Vagina (tissue), 2 donors: ENCODE measurements around the gene GLI3. TPM values are rescaled to one million over a fixed set of nuclear protein-coding genes. Genes with fewer than 3 reads are reported as not detected.

Source experiments
- DNase-seq, 2 donors: peaks; one replicate each; pipeline ENCODE4 v3.0.0-alpha.2; 2017; ENCODE audit errors: extremely low spot score in 2 of 2
- H3K27ac ChIP-seq: fragments of 200-600 bp; sonication (generic); one replicate; pipeline ENCODE4 v1.5.1; 2019
- H3K27me3 ChIP-seq: fragments of 200-600 bp; sonication (generic); one replicate; pipeline ENCODE4 v1.5.1; 2019
- H3K36me3 ChIP-seq, 2 donors: fragments of 200-600 bp; sonication (generic); one replicate each; pipeline ENCODE4 v1.5.1; 2017 to 2019
- H3K4me1 ChIP-seq: fragments of 200-600 bp; sonication (generic); one replicate; pipeline ENCODE4 v1.5.1; 2019
- H3K4me3 ChIP-seq, 2 donors: fragments of 200-600 bp; sonication (generic); 1 replicate in 1 of 2; 2 replicates in 1 of 2; pipeline ENCODE4 v1.5.1; 2016 to 2019
- H3K9me3 ChIP-seq: fragments of 200-600 bp; sonication (generic); one replicate; pipeline ENCODE4 v1.5.1; 2019
- POLR2A ChIP-seq, 2 donors: fragments of 450-650 bp; IDR thresholded peaks; one replicate each; pipeline ENCODE4 v1.6.1; 2017; ENCODE audit warnings: antibody characterized with exemption in 2 of 2, mild to moderate bottlenecking in 2 of 2, moderate library complexity in 2 of 2
- POLR2AphosphoS5 ChIP-seq, 2 donors: sonication (generic); formaldehyde crosslinking; IDR thresholded peaks; one replicate each; pipeline ENCODE4 v1.9.0; 2017; ENCODE audit warnings: antibody characterized with exemption in 2 of 2, mild to moderate bottlenecking in 2 of 2, low read depth in 1 of 2; ENCODE audit not compliant: insufficient read depth in 1 of 2
- intact Hi-C: fragments of 100-400 bp; cut with DNase I; formaldehyde crosslinking; loops from one replicate; pipeline ENCODE4 v1.15.1; 2023
- total RNA-seq: library from RNA; depleted of rRNA; stranded (reverse); fragments of >200 nt; gene quantifications from one replicate; pipeline ENCODE4 v1.2.3, GENCODE V29; 2016
- TF ChIP-seq, protein P1 (sequence below), 3 experiments: fragments of 450-650 bp in 2 of 3; fragments of 200-600 bp in 1 of 3; sonication (generic) in 1 of 3; IDR thresholded peaks; one replicate each; pipeline ENCODE4 v1.5.1; 2017 to 2019; ENCODE audit warnings: antibody characterized with exemption in 3 of 3, mild to moderate bottlenecking in 2 of 3, moderate library complexity in 2 of 3

GLI3 gene
- total RNA-seq, 1 donor from 2014 or later: 24.6 TPM

DNA sequence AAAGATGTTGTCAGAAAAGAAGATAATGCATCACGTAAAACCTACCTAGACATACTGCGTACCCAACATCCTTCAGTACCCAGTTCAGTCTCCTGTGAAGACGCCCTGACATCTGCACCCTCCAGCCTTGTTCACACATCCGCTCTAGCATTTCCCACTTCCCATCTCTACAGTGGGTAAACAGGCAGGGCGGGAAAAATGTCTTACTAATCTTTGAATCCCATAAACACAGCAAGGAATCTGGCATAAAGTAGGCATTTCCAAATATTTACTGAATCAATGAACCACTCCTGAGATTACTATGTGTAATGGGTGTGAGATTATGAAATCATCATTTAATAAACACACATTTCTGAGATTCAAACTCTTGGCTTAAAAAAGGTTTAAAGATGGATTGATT, 132.8 kb downstream of the GLI3 start:
- Histone ChIP-seq H3K36me3 (no peaks in the 10 kb centered on the region), H3K4me3 (no peak overlapping the region), H3K27me3 (no peaks in the 10 kb centered on the region), H3K4me1 (peaks cover 47% of the 10 kb centered on the region), H3K27ac (no peak overlapping the region), H3K9me3 (no peaks in the 10 kb centered on the region)
- intact Hi-C loops: no loop called here
- DNase-seq: no peak
- TF ChIP-seq POLR2A (IDR thresholded peaks at IDR 0.05): no peak
- TF ChIP-seq, protein P1, sequence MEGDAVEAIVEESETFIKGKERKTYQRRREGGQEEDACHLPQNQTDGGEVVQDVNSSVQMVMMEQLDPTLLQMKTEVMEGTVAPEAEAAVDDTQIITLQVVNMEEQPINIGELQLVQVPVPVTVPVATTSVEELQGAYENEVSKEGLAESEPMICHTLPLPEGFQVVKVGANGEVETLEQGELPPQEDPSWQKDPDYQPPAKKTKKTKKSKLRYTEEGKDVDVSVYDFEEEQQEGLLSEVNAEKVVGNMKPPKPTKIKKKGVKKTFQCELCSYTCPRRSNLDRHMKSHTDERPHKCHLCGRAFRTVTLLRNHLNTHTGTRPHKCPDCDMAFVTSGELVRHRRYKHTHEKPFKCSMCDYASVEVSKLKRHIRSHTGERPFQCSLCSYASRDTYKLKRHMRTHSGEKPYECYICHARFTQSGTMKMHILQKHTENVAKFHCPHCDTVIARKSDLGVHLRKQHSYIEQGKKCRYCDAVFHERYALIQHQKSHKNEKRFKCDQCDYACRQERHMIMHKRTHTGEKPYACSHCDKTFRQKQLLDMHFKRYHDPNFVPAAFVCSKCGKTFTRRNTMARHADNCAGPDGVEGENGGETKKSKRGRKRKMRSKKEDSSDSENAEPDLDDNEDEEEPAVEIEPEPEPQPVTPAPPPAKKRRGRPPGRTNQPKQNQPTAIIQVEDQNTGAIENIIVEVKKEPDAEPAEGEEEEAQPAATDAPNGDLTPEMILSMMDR (IDR thresholded peaks at IDR 0.05): no peak

DNA sequence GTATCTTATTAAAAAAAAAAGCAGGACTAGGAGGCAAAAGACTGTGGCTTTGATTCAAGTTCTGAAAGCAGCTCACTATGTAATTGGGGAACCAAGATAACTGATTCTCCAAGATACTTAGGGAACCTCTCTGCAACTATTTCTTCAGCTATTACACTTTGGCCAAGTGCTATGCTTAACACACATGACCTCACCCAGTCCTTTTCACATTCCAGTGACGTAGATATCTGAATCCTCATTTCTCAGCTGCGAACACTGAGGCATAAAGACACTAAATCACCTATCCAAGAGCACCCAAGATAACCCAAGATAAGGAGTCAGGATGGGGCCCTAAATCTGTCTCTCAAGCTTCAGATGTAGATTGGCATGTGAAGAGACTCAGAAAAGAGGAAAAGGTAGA, 133.6 kb downstream of the GLI3 start:
- Histone ChIP-seq H3K9me3 (no peaks in the 10 kb centered on the region), H3K4me1 (peaks cover 46% of the 10 kb centered on the region)

DNA sequence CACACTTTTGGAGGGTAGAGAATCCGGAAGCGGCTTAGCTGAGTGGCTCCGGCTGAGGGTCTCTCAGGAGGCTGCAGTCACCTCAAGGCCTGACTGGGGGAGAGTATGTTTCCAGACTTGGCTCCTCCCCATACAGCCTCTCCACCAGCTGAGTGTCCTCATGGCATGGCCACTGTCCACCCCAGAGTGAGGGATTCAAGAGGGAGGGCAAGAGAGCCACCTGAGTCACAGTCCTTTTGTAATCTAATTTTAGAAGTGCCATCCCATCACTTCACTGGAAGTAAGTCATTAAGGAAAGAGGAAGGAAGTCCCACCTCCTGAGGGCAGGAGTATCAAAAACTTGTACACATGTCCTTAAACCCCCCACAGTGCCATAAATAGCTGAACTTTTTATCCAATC, 134.0 kb downstream of the GLI3 start:
- Histone ChIP-seq H3K27ac (no peak overlapping the region), H3K36me3 (no peaks in the 10 kb centered on the region), H3K27me3 (no peaks in the 10 kb centered on the region), H3K9me3 (no peaks in the 10 kb centered on the region), H3K4me1 (peaks cover 47% of the 10 kb centered on the region), H3K4me3 (no peak overlapping the region)
- intact Hi-C loops: no loop called here
- no peak for DNase-seq
- TF ChIP-seq, protein P1 (IDR thresholded peaks at IDR 0.05): no peak
- TF ChIP-seq POLR2A (IDR thresholded peaks at IDR 0.05): no peak
- TF ChIP-seq POLR2AphosphoS5 (IDR thresholded peaks at IDR 0.05; ENCODE audit: insufficient read depth in 1 of 2, low read depth in 1 of 2): no peak

More for the DNA sequence above, 133.6 kb downstream of the GLI3 start:
- intact Hi-C loops: no loop called here
- TF ChIP-seq POLR2AphosphoS5 (IDR thresholded peaks at IDR 0.05; ENCODE audit: insufficient read depth in 1 of 2, low read depth in 1 of 2): no peak
- TF ChIP-seq, protein P1 (IDR thresholded peaks at IDR 0.05): no peak
- TF ChIP-seq POLR2A (IDR thresholded peaks at IDR 0.05): no peak
- Histone ChIP-seq H3K36me3 (no peaks in the 10 kb centered on the region), H3K27ac (no peak overlapping the region), H3K27me3 (no peaks in the 10 kb centered on the region), H3K4me3 (no peak overlapping the region)
- no peak for DNase-seq

DNA sequence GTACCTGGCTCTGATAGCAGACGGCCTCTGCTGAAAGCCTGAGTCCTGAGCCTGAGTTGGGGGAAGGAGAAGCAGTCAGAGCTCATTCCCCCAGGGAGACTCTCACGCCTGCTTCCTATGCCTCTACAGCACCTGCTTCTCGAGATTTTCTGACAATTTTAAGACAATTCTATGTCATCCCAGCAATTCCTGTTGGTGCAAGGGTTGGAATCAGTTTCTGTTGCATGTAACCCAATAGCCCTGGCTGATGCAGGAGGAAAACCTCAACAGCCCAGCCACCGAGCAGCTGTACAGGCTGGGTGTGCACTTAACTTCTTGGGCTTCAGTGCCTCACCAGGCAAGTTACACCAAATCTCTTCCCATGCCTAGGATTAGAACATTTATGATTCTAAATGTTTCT, 134.7 kb downstream of the GLI3 start:
- no peaks in the 10 kb centered on the region for H3K9me3 ChIP-seq
- intact Hi-C loops: no loop called here
- no peak overlapping the region for H3K4me3 ChIP-seq
- TF ChIP-seq, protein P1 (IDR thresholded peaks at IDR 0.05): no peak
- no peak for TF ChIP-seq POLR2A (IDR thresholded peaks at IDR 0.05)
- TF ChIP-seq POLR2AphosphoS5 (IDR thresholded peaks at IDR 0.05; ENCODE audit: insufficient read depth in 1 of 2, low read depth in 1 of 2): no peak
- H3K27ac ChIP-seq: no peak overlapping the region
- H3K27me3 ChIP-seq: no peaks in the 10 kb centered on the region
- no peak for DNase-seq
- H3K4me1 ChIP-seq: peaks cover 47% of the 10 kb centered on the region
- H3K36me3 ChIP-seq: no peaks in the 10 kb centered on the region

DNA sequence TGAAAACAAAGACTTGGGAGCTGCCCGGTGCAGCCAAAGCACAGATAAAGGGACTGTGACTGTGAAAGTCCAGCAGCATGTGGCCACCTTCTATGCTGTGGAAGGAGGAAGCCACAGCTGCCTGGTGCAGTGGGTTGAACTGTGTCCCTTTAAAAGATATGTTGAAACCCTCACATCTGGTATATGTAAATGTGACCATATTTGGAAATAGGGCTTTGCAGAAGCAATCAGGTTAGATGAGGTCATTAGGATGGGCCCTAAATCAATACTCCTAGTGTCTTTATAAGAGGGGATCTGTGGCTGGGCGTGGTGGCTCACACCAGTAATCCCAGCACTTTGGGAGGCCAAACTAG, 136.9 kb downstream of the GLI3 start:
- Histone ChIP-seq H3K36me3 (no peaks in the 10 kb centered on the region), H3K9me3 (no peaks in the 10 kb centered on the region), H3K27ac (no peak overlapping the region), H3K27me3 (no peaks in the 10 kb centered on the region), H3K4me1 (peaks cover 45% of the 10 kb centered on the region), H3K4me3 (no peak overlapping the region)
- no peak for DNase-seq
- TF ChIP-seq POLR2AphosphoS5 (IDR thresholded peaks at IDR 0.05; ENCODE audit: insufficient read depth in 1 of 2, low read depth in 1 of 2) (no peak), POLR2A (IDR thresholded peaks at IDR 0.05) (no peak)
- TF ChIP-seq, protein P1 (IDR thresholded peaks at IDR 0.05): no peak
- intact Hi-C loops: no loop called here
